BJ (cell line): ENCODE measurements around the gene COTL1. TPM values are rescaled to one million over a fixed set of nuclear protein-coding genes. Genes with fewer than 3 reads are reported as not detected.

ENCODE experiments used
- CTCF ChIA-PET: fragments of 350-600 bp; formaldehyde crosslinking; extraction: SDS; loops from one replicate; lab custom pipeline; 2021; ENCODE audit warnings: antibody characterized with exemption, inconsistent platforms; lab: Yijun Ruan, JAX
- POLR2A ChIA-PET: fragments of 300-600 bp; sonication (Branson Sonifier 250); formaldehyde crosslinking; extraction: SDS; loops from one replicate; lab custom pipeline; 2021; ENCODE audit warnings: antibody characterized with exemption; lab: Charles Lee
- DNase-seq: peaks from one replicate; pipeline ENCODE4 v3.0.0-alpha.2; 2011; ENCODE audit warnings: low read depth
- H3K27me3 ChIP-seq: 2 replicates; pipeline ENCODE4 v1.6.0; 2011; ENCODE audit warnings: low read length; ENCODE audit not compliant: control insufficient read depth, insufficient read depth
- H3K36me3 ChIP-seq: 2 replicates; pipeline ENCODE4 v1.5.1; 2011; ENCODE audit warnings: low read length; ENCODE audit not compliant: control insufficient read depth, insufficient read depth
- H3K4me3 ChIP-seq: 2 replicates; pipeline ENCODE4 v1.5.1; 2011; ENCODE audit warnings: low read depth, mild to moderate bottlenecking, control low read depth, low read length
- polyA plus RNA-seq: library from polyadenylated mRNA; depleted of rRNA; stranded (reverse); fragments of >200 nt; gene quantifications from 2 replicates; pipeline ENCODE4 v1.2.3, GENCODE V29; 2011
- TF ChIP-seq, protein P1 (sequence below): IDR thresholded peaks from 2 replicates; pipeline ENCODE4 v1.5.1; 2011; ENCODE audit warnings: low read depth, mild to moderate bottlenecking, control low read depth, inconsistent platforms, low read length, moderate library complexity; ENCODE audit not compliant: insufficient read depth

Gene COTL1
- polyA plus RNA-seq, 1 experiment, result 166 TPM

DNA sequence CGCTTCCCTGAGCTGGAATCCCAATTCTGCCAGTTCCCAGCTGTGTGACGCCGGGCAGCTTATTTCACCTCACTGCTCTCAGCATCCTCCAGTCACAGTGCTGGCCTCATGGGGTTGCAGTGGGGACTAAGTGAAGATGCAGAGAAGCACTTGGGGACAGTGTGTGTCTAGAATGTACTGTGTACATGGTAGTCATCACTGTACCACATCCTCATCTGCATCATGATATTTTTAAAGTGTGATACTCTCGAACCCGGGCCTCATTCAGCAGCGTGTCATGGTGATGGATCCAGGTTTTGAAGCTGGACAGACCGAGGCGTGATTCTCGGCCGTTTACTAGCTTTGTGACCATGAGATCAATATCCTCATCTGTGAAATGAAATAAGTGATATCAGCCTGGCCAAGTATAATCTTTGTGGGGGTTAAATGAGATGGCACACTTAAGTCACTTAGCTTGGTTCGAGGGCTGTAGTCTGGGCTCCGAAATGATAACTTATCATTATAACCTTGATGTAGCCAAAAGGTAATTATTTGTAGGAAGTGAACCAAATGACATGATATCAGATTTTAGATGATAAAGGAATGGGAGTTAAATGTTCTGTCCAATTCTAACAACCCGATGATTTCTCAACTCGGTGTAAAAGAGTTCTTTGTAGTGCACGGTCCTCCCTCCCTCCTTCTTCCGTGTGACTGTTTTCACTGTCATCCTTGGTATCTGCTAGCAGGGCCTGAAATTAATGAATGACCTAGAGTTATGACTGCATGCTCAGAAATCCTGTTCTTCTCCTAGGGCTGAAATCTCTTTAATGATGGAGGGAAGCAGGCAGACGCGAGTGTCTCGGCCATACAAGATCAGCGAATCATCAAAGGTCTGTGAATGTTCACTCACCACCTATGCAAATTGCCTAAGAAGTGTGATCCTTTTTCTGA, 32.4 kb upstream of the COTL1 start:
- ChIA-PET CTCF (interaction anchor here (0.6 to 3.6 kb wide), 5 partner anchors 20 to 118 kb away, joined by 3 to 13 read pairs (median 4); no protein-coding TSS in a partner anchor), POLR2A (no interaction called here)
- Histone ChIP-seq H3K36me3 (peaks cover 13% of the 10 kb centered on the region), H3K4me3 (no peak overlapping the region), H3K27me3 (no peaks in the 10 kb centered on the region)
- TF ChIP-seq, protein P1, sequence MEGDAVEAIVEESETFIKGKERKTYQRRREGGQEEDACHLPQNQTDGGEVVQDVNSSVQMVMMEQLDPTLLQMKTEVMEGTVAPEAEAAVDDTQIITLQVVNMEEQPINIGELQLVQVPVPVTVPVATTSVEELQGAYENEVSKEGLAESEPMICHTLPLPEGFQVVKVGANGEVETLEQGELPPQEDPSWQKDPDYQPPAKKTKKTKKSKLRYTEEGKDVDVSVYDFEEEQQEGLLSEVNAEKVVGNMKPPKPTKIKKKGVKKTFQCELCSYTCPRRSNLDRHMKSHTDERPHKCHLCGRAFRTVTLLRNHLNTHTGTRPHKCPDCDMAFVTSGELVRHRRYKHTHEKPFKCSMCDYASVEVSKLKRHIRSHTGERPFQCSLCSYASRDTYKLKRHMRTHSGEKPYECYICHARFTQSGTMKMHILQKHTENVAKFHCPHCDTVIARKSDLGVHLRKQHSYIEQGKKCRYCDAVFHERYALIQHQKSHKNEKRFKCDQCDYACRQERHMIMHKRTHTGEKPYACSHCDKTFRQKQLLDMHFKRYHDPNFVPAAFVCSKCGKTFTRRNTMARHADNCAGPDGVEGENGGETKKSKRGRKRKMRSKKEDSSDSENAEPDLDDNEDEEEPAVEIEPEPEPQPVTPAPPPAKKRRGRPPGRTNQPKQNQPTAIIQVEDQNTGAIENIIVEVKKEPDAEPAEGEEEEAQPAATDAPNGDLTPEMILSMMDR, result no peak
- peak; percentile 59 for DNase-seq

DNA sequence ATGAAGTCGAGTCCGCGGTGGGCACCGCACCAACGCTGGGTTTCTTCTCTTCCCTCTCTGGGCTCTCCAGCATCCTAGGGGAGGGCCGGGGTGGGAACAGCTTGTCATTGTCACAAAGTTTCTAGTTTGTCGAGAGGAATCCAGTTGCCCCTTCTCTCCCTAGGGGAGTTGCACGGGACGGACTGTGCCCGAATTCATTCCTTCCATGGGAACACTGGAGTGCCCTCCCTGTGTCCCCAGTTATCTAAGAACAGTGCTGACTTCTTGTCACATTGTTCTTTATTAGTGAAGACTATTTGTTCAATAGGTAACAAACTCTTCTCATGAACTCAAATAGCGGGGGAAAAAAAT, 31.6 kb upstream of the COTL1 start:
- TF ChIP-seq, protein P1, result no peak
- peak overlapping the region; percentile 82 for H3K4me3 ChIP-seq
- DNase-seq, result no peak
- H3K27me3 ChIP-seq, result no peaks in the 10 kb centered on the region
- ChIA-PET CTCF (interaction anchor here (0.7 to 3.6 kb wide), 3 partner anchors 21 to 51 kb away, joined by 4 to 13 read pairs (median 6); no protein-coding TSS in a partner anchor), POLR2A (no interaction called here)
- peaks cover 13% of the 10 kb centered on the region for H3K36me3 ChIP-seq

DNA sequence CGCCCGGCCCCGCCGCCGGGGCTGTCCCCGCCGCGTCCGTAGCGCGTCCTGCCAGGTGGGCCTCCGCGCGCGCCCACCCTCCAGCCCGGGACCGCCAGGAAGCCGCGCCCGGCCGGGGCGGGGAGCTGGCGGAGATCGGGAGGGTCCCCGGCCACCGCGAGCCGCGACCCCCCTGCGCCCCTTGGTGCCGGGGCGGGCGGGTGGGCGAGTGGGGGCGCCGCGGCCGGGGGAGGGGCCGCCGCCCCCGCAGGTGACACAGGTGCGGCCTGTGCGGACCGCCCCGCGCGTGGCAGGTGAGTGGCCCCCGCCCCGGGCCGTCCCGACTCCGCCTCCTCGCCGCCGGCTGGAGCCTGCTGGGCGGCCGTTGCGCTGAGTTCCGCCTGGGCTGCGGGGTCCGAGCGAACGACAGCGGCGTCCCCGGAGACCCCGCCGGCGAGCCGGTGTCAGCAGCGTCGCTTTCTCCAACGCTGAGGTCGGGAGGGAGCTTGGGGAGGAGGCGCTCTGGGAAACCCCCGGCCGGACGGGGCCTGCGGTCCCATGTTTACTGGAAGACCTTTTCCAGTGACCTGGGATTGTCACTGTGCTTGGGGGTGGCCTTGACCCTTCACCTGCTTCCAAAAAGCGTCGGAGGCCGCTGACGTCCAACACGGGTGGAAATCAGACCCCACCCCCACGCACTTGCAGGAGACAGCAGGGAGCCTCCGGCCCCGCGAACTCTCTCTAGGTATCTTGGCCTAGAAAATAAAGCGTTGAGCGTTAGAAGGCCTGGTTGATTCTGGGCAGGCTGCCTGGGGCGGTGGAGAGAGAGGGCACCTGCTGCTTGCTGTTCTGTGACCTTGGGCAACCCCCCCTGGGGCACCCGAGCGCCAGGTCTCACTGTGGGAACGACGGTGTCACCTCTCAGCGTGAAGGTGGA, 31.0 kb upstream of the COTL1 start:
- H3K27me3 ChIP-seq, result no peaks in the 10 kb centered on the region
- peaks cover 11% of the 10 kb centered on the region for H3K36me3 ChIP-seq
- ChIA-PET POLR2A (interaction anchor here (0.6 kb wide), 1 partner anchor 136 kb away, joined by 6 read pairs; no protein-coding TSS in a partner anchor), CTCF (interaction anchor here (0.7 to 3.6 kb wide), 6 partner anchors 21 to 138 kb away, joined by 3 to 13 read pairs (median 5); no protein-coding TSS in a partner anchor)
- TF ChIP-seq, protein P1, result no peak
- DNase-seq, result no peak
- H3K4me3 ChIP-seq, result peak overlapping the region; percentile 82

DNA sequence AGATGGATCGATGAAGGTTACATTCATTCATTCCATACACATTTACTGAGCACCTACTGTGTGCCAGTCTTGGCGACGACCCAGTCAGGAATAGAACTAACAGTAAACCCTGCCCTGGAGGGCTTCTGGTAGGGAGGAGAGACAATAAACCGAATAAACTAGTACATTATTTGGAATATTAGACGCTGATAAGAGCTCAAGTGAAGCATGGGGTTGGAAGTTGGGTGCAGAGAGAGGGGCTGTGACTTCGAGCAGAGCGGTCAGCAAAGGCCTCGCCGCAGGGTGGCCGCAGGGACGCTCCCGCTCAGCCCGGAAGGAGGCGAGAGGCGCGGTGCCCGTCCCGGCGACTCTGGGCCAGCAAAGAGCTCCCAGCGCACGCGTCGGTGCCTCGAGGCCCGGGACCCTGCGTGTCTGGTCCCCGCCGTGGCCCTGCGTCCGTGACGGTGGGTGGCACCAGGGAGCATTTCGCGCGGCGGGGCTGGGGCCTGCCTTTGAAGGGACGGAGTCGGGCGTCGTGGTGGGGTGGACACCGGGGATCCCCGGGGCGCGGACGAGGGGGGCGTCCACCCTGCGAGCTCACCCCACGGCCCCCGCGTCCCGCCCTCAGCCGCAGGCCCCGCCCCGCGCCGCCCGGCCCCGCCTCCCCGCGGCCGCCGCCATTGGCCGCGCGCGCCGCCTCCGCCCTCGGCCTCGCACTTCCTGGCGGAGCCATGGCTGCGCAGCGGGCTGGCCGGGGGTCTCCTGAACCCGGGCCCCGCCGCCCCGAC, 30.1 kb upstream of the COTL1 start, which contains the start of gene KLHL36:
KLHL36 (plus strand) TSS at position 684 of the 767 bp plus-strand sequence. CDS start 2,357 bp downstream, outside the sequence.
- POLR2A ChIA-PET, result interaction anchor here (0.6 kb wide), 1 partner anchor 135 kb away, joined by 6 read pairs; no protein-coding TSS in a partner anchor
- Histone ChIP-seq H3K27me3 (no peaks in the 10 kb centered on the region), H3K4me3 (peak within 1 kb of the TSS; percentile 82), H3K36me3 (peaks cover 8% of the 10 kb centered on the region)
- no peak for DNase-seq
- TF ChIP-seq, protein P1, result no peak
- CTCF ChIA-PET, result interaction anchor here (0.6 to 3.6 kb wide), 7 partner anchors 16 to 1869 kb away, joined by 3 to 13 read pairs (median 4); no protein-coding TSS in a partner anchor
